Endodermal cell (in vitro differentiated cells): ENCODE measurements around the gene HOXB4. TPM values are rescaled to one million over a fixed set of nuclear protein-coding genes. Genes with fewer than 3 reads are reported as not detected.

Source experiments
- DNase-seq: peaks from one replicate; pipeline ENCODE4 v3.0.0-alpha.2; 2017
- H3K27ac ChIP-seq: 2 replicates; pipeline ENCODE4 v1.5.1; 2013; ENCODE audit warnings: mild to moderate bottlenecking, low read depth, low read length, moderate library complexity
- H3K27me3 ChIP-seq: 2 replicates; pipeline ENCODE4 v1.6.1; 2013; ENCODE audit warnings: mild to moderate bottlenecking, low read length, moderate library complexity; ENCODE audit not compliant: insufficient read depth, control insufficient read depth, poor library complexity, severe bottlenecking
- H3K36me3 ChIP-seq: 2 replicates; pipeline ENCODE4 v1.7.0; 2013; ENCODE audit warnings: mild to moderate bottlenecking, low read length, moderate library complexity; ENCODE audit not compliant: control insufficient read depth, insufficient read depth
- H3K4me1 ChIP-seq: one replicate; pipeline ENCODE4 v1.7.0; 2013; ENCODE audit warnings: low read length; ENCODE audit not compliant: control insufficient read depth, insufficient read depth
- H3K4me3 ChIP-seq: 2 replicates; pipeline ENCODE4 v1.5.1; 2013; ENCODE audit warnings: mild to moderate bottlenecking, low read length, moderate library complexity
- H3K9ac ChIP-seq: 2 replicates; pipeline ENCODE4 v1.6.1; 2013; ENCODE audit warnings: mild to moderate bottlenecking, low read length, moderate library complexity; ENCODE audit not compliant: poor library complexity, severe bottlenecking; ENCODE audit errors: extremely low read depth
- H3K9me3 ChIP-seq: 2 replicates; pipeline ENCODE4 v1.6.1; 2013; ENCODE audit warnings: mild to moderate bottlenecking, low read length, moderate library complexity; ENCODE audit not compliant: control insufficient read depth
- H3K27ac Mint-ChIP-seq: 2 replicates; pipeline ENCODE4 v1.8.0; 2020; ENCODE audit warnings: mixed read lengths
- H3K27me3 Mint-ChIP-seq: 2 replicates; pipeline ENCODE4 v1.8.0; 2021; ENCODE audit warnings: mild to moderate bottlenecking, mixed read lengths; ENCODE audit not compliant: insufficient read depth
- H3K36me3 Mint-ChIP-seq: 2 replicates; pipeline ENCODE4 v1.8.0; 2020; ENCODE audit warnings: low read depth, mixed read lengths
- H3K4me1 Mint-ChIP-seq: 2 replicates; pipeline ENCODE4 v1.8.0; 2020; ENCODE audit warnings: mixed read lengths
- H3K4me3 Mint-ChIP-seq: 2 replicates; pipeline ENCODE4 v1.8.0; 2020; ENCODE audit warnings: mild to moderate bottlenecking, moderate library complexity, mixed read lengths
- H3K9me3 Mint-ChIP-seq: 2 replicates; pipeline ENCODE4 v1.8.0; 2020; ENCODE audit warnings: mild to moderate bottlenecking, mixed read lengths
- WGBS, 2 experiments: methylation state at CpG; one replicate each; pipeline versions ENCODE4 v1.1.5 to v1.1.7; 2013; ENCODE audit warnings: missing lambda C conversion rate in 2 of 2, mixed read lengths in 1 of 2; ENCODE audit not compliant: insufficient coverage in 1 of 2, insufficient read length in 1 of 2; 5-methylcytosine and 5-hydroxymethylcytosine counted together
- total RNA-seq, 2 donors: library from RNA; stranded (reverse); fragmentation: NEBNext Ultra II Directional in 1 of 2; extraction: Animal tissue kit (Norgen Biotek cat#: 25700) in 1 of 2; gene quantifications; 2 replicates in 1 of 2; 3 replicates in 1 of 2; pipeline ENCODE4 v1.2.1, GENCODE V29; 2021
- TF ChIP-seq, protein P1 (sequence below): fragments of 200-600 bp; sonication (generic); conservative IDR thresholded peaks from 2 replicates; pipeline ENCODE4 v1.5.0; 2021; ENCODE audit warnings: antibody characterized with exemption, mild to moderate bottlenecking

Gene HOXB4
- total RNA-seq, 2 donors from 2014 or later: not detected

DNA sequence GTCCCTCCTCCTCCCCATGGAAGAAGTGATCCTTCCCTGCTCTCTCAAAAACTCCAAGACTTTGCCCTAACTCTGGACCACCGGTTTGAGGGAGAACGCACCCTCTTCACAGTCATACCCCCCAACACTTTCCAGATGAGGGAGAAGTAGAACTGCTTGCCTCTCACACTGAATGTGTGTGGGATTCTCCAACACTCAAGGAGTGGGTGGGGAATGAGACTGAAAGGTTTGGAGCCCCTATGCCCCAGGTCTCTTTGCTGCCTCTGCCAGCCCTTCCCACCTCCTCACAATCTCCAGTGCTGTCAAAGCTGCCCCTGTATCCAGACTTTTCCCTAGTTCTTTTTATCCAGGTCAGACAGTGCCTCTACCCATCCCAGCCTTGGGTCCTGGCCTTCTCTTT, 11.4 kb downstream of the HOXB4 start:
- WGBS, 2 experiments: 0% methylated on average over 1 of the region's 2 CpGs; no CpG with 5 or more reads in 1 of the 2 experiments
- Histone ChIP-seq H3K27me3 (peaks cover 99% of the 10 kb centered on the region), H3K36me3 (no peaks in the 10 kb centered on the region), H3K9ac (no peak overlapping the region), H3K9me3 (peaks cover 13% of the 10 kb centered on the region), H3K27ac (no peak overlapping the region), H3K4me1 (peaks cover 13% of the 10 kb centered on the region), H3K4me3 (no peak overlapping the region)
- no peak overlapping the region for H3K27ac Mint-ChIP-seq
- TF ChIP-seq, protein P1, sequence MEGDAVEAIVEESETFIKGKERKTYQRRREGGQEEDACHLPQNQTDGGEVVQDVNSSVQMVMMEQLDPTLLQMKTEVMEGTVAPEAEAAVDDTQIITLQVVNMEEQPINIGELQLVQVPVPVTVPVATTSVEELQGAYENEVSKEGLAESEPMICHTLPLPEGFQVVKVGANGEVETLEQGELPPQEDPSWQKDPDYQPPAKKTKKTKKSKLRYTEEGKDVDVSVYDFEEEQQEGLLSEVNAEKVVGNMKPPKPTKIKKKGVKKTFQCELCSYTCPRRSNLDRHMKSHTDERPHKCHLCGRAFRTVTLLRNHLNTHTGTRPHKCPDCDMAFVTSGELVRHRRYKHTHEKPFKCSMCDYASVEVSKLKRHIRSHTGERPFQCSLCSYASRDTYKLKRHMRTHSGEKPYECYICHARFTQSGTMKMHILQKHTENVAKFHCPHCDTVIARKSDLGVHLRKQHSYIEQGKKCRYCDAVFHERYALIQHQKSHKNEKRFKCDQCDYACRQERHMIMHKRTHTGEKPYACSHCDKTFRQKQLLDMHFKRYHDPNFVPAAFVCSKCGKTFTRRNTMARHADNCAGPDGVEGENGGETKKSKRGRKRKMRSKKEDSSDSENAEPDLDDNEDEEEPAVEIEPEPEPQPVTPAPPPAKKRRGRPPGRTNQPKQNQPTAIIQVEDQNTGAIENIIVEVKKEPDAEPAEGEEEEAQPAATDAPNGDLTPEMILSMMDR: no peak
- H3K9me3 Mint-ChIP-seq: no peaks in the 10 kb centered on the region
- H3K4me3 Mint-ChIP-seq: no peak overlapping the region
- DNase-seq: no peak
- peaks cover 16% of the 10 kb centered on the region for H3K4me1 Mint-ChIP-seq
- no peaks in the 10 kb centered on the region for H3K36me3 Mint-ChIP-seq
- peaks cover 23% of the 10 kb centered on the region for H3K27me3 Mint-ChIP-seq

DNA sequence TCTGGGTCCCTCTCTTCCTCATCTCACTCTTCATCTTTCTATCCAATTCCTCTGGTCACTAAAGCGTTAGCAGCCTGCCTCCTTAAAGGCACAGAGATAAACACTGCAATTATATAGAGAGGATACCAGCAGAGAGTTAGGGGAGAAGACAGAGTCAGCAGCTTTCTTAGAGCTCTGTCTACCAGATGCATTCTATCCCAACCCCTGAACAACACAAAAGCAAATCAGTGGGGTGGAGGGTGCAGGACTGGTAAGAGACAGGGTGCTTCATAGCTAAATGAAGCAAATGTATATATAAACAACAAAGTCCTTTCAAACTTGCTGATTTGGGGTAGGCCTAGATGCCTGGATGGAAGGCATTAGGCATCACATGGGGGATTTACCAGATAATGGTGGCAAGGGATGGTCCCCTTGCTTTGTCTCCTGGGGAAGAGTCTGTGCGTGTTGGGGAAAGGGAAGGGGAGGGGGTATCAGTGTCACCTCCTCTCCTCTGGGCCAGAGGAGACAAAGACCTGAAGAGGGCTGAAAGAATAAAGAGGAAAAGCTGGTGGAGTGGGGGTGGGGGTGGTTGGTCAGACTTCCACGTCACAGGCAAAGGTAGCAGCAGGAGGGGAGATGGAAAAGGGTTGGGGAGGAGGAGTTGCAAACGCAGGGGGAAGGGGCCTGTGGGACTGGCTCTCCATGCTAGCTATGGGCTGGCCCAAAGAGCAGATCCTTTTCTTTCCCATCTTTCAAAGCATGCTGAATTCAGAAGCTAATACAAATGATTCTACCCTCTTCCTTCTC, 12.0 kb downstream of the HOXB4 start:
- Histone ChIP-seq H3K36me3 (no peaks in the 10 kb centered on the region), H3K9me3 (peaks cover 13% of the 10 kb centered on the region), H3K4me3 (no peak overlapping the region), H3K27ac (peak overlapping the region; percentile 37), H3K9ac (no peak overlapping the region), H3K27me3 (peaks cover 99% of the 10 kb centered on the region), H3K4me1 (peaks cover 9% of the 10 kb centered on the region)
- DNase-seq: no peak
- TF ChIP-seq, protein P1: no peak
- Mint-ChIP-seq H3K4me1 (peaks cover 13% of the 10 kb centered on the region), H3K27me3 (peaks cover 29% of the 10 kb centered on the region), H3K4me3 (no peak overlapping the region), H3K36me3 (no peaks in the 10 kb centered on the region), H3K27ac (no peak overlapping the region), H3K9me3 (no peaks in the 10 kb centered on the region)
- WGBS, 2 experiments: 18 to 37% methylated on average over 2 to 4 of the region's 4 CpGs

DNA sequence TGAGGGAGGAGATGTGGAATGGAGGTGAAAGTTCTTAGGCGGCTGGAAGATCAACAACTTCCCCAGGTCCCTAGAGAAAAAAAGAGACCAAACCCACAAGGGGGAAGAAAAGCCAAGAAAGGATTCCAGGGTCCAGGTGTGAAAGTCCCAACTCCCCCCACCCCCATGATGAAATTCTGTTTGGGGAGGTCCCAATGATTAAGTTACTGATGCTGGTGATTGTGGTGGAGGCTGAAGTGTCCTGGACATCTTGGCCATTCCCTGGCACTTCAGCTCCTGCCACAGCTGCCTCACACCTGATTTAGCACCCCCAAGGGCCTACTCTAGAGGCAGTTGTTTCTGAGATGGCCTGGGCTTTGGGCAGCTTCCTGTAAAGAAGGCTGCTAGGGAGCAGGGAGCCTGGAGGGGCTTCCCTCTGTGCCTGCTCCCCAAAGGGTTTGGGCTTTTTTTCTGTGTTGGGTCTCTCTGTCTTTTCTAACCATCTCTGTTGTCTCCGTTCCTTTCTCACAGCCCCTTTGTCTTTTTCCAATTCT, 13.1 kb downstream of the HOXB4 start:
- Mint-ChIP-seq H3K9me3 (no peaks in the 10 kb centered on the region), H3K4me3 (peak overlapping the region; percentile 13), H3K4me1 (peaks cover 4% of the 10 kb centered on the region), H3K27ac (no peak overlapping the region), H3K27me3 (peaks cover 39% of the 10 kb centered on the region), H3K36me3 (no peaks in the 10 kb centered on the region)
- peak; percentile 68 for DNase-seq
- Histone ChIP-seq H3K27me3 (peaks cover 99% of the 10 kb centered on the region), H3K9ac (no peak overlapping the region), H3K4me1 (peaks cover 2% of the 10 kb centered on the region), H3K4me3 (peak overlapping the region; percentile 71), H3K9me3 (peaks cover 13% of the 10 kb centered on the region), H3K36me3 (no peaks in the 10 kb centered on the region), H3K27ac (no peak overlapping the region)
- TF ChIP-seq, protein P1: no peak
- 11 to 38% methylated on average over 2 of the region's 2 CpGs for WGBS, 2 experiments
